GM20000 (cell line): Measurements from ENCODE around the gene KCNQ1.

Source experiments
- DNase-seq: peaks from one replicate; pipeline ENCODE4 v3.0.0; 2012; ENCODE audit warnings: low spot score
- TF ChIP-seq, protein P1 (sequence below): IDR thresholded peaks from 2 replicates; pipeline ENCODE4 v1.5.1; 2012; ENCODE audit warnings: mild to moderate bottlenecking, control low read depth; ENCODE audit errors: extremely low read depth, missing control alignments

The KCNQ1 gene

DNA sequence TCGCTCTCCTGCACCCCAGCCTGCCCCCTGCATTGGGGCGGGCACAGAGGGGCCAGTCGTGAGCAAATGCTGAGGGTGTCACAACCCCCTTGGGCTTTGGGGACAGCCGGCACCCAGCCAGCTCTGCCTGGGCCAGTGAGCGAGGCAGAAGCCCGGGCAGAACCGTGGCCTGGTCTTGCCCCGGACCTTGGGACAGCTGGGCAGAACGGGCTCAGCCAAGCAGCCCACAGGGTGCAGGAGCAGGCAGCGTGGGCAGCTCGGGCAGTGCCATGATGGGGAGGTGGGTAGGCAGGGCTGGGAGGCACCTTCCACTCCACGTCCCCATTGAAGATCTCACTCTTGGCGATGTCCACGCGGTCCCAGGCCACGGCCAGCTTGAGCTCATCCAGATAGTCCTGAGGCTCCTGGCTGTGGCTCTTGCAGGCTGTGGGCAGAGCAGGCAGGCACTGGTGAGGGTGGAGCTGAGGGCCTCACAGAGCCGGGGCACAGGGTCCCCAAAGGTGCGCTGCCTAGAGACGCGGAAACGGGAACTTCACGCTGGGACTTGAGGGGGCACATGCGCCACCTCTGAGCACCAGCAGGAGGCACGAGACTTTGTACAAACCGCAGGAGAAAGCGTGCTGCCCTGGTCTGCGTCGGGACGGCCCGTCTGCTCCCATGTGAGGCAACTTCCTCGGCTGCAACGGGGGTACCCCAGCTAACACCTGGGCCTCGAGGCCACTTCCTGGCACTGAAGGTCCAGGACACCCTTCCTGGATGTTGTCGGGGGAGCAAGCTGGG is 29.0 kb upstream of the KCNQ1 start:
- DNase-seq, result no peak
- TF ChIP-seq, protein P1, sequence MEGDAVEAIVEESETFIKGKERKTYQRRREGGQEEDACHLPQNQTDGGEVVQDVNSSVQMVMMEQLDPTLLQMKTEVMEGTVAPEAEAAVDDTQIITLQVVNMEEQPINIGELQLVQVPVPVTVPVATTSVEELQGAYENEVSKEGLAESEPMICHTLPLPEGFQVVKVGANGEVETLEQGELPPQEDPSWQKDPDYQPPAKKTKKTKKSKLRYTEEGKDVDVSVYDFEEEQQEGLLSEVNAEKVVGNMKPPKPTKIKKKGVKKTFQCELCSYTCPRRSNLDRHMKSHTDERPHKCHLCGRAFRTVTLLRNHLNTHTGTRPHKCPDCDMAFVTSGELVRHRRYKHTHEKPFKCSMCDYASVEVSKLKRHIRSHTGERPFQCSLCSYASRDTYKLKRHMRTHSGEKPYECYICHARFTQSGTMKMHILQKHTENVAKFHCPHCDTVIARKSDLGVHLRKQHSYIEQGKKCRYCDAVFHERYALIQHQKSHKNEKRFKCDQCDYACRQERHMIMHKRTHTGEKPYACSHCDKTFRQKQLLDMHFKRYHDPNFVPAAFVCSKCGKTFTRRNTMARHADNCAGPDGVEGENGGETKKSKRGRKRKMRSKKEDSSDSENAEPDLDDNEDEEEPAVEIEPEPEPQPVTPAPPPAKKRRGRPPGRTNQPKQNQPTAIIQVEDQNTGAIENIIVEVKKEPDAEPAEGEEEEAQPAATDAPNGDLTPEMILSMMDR, result no peak

DNA sequence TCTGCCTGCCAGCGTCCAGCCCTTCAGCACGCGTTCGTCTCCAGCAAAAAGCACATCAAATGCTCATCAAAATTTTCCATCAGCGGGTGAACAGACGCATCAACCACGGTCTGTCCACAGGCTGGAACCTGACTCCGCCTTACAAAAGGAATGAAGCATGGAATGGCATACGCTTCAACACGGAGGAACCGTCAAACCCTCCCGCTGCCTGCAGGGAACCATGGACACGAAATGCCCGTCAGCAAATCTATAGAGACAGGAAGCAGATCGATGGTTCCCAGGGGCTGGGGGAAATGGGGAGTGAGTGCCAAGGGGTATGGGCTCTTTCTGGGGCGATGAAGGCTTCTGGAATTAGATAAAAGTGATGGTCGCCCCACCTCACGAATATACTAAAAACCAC is 28.0 kb upstream of the KCNQ1 start:
- TF ChIP-seq, protein P1, result no peak
- no peak for DNase-seq

DNA sequence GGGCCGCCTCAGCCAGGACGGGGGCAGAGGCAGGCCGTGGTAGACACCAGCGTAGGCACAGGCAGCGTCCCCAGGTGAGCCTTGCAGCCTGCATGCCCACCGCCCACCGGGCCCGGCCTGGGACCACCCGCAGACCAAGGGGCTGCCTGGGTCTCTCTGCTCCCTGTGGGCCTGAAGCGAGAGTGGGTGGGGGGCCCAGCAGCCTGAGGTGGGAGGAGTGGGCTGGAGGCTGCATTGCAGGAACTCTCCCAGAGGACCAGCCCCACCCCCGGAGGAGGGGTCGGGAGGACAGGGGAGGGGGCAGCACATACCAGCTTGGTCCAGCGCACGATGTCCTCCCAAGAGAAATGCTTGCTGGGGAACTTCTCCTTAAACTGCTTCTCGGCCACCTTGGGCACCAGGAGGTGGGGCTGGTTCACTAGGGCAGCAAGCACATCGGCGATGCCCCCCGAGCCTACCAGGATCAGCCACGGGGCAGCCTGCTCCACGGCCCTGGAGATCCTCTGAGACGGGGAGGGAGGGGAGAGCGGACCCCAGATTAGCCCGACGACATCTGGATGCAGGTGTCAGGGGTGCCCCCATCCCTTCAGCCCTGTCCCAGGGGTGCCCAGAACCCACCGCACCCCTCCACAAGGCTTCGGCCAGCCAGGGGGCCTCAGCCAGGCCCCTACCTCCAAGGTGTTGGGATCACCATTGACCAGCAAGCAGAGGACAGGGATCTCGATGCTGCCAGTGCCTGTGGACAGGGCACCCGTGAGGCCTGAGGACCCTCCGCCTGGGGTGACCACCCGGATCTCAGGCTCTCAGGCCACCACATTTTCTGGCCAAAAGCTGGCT is 26.7 kb upstream of the KCNQ1 start:
- no peak for DNase-seq
- TF ChIP-seq, protein P1, result no peak

DNA sequence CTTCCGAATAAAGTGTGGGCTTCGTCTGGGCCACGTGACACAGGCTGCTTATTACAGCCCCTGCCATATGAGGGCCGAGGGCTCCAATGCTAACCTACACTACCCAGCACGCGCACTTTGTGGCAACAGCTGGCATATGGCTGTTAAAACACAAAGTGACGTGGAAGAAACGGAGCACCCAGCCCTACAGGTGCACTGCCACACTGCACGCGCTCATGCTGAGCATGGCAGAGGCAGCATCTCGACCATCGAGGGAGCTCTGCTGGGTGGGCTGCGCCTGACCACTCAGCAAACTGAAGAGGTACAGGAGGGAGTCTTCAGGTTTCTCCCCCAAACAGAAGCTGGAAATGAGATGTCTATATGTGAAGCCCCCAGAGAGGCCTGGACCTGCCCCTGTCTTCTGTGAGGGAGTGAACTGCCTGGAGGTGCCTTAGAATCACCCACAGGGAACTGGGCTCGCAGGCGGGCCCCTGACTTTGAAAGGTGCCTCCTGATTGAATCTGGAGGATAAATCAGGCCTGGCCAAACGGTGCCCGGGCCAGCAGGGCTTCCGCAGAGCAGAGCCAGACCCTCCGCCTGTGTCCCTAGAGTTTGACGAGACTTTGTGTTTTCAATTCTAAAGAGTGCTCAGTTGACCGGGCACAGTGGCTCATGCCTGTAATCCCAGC is 26.0 kb upstream of the KCNQ1 start:
- TF ChIP-seq, protein P1, result no peak
- DNase-seq, result no peak

DNA sequence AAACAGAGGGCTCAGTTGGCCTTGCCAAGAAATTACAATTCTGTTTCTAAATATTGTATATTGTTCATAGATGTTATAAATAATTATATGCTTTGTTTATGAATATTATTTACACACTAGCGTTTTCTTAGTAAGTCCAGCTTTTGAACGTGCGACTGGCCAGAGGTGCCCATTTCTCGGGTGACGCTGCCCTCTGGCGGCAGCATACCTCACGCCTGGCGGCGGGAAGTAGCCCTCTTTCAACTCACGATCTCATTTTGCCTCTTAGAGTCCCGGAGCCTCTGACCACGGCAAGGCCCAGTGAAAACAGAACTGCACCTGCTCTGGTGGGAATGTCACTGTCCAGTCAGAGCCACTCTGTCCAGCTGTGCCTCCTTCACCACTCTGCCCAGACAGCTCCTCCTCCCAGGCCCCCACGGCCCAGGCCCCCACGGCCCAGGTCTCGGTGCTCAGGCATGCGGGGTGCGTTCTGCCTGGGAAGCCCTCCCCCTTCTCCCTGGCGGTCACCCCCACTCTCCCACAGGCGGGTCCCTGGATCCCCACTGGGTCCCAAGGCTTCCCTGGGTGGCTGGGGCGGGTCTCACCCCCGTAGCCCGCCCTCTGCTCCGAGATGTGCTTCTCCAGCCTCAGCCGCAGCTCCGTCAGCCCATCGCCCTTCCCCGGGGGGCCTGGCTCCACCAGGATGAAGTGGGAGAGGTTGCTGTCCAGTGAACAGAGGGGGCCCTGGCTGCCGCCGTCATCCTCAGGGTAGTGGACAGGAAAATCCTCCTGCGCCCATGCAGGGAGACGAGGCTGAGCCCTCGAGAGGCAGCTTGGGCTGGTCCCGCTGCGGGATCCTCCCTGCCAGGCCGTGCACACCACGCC is 24.9 kb upstream of the KCNQ1 start:
- peak; percentile 90 for DNase-seq
- TF ChIP-seq, protein P1, result peak; percentile 88

DNA sequence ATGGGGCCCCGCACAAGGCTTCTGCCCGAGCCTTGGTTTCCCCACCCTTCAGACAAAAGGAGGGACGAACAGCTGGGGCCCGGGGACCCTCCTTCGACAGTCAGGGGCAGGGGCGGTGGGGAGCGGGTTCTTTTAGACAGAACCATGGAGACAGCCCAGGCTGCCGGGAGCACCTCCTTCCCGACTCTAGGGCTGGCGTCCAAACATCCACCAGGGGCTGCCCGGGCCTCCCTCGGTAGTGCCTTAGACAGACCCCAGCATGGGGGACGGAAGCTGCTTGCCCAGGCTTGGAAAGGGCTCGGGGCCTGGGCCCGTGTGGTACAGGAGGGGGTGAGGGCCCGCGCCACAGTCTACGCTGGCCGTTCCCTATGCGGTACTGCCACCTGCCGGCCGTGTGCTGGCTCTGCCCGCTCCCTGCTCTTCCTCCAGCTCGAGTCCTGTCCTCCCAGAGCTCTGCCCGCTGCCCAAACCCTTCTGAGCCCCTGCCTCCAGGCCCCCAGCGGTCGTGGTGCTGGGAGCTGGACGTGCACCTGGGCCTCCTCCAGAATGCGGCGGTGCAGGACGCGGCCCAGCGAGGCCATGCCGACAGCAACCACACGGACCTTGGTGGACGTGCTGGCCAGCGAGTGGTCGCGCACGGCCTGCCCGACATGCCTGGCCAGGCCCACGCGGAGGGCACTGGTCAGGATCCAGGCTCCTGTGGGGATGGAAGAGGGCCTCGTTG is 24.1 kb upstream of the KCNQ1 start:
- peak; percentile 96 for DNase-seq
- TF ChIP-seq, protein P1, result peak; percentile 87
